OCI-LY1 (cell line): Measurements from ENCODE around the gene CNOT3.
"Not testable (repeated sequence)": the region's sequence is repeated elsewhere in the genome, so short reads cannot be mapped to it uniquely, and the experiment has no call there.

Source experiments
- CTCF ChIP-seq: fragments of 200-600 bp; sonication (generic), shearing (Covaris generic); IDR thresholded peaks from 2 replicates; pipeline ENCODE4 v1.5.1; 2017; ENCODE audit warnings: mild to moderate bottlenecking, antibody characterized with exemption, low read length, moderate library complexity, mixed read lengths
- EZH2 ChIP-seq: fragments of 200-600 bp; sonication (generic), shearing (Covaris generic); IDR thresholded peaks from 2 replicates; pipeline ENCODE4 v1.8.0; 2017; ENCODE audit warnings: borderline replicate concordance, mixed run types, mild to moderate bottlenecking, antibody characterized with exemption, low read length, moderate library complexity, mixed read lengths

GRCh38 chr19:54171736-54172431 is 34.3 kb downstream of the CNOT3 start:
- TF ChIP-seq CTCF, EZH2: not testable (repeated sequence)
